A549 (cell line): ENCODE data around the gene FCRL1. TPM values are rescaled to one million over a fixed set of nuclear protein-coding genes. Genes with fewer than 3 reads are reported as not detected.

Experiments used
- ATAC-seq, 2 experiments: fragments of 200-7000 bp in 1 of 2; fragments of >200 bp in 1 of 2; cut with Nextera tagmentation in 1 of 2; cut with Tn5 transposase in 1 of 2; 3 replicates each; pipeline versions ENCODE4 v1.8.0 to v1.9.1; 2018 to 2020; ENCODE audit warnings: mild to moderate bottlenecking in 1 of 2, moderate library complexity in 1 of 2
- CTCF ChIA-PET: fragments of 300-600 bp; sonication (Branson Sonifier 250); formaldehyde crosslinking; extraction: SDS; loops from one replicate; lab custom pipeline; 2021; ENCODE audit warnings: antibody characterized with exemption, inconsistent platforms; lab: Yijun Ruan, JAX
- POLR2A ChIA-PET: fragments of 350-600 bp; formaldehyde crosslinking; extraction: SDS; loops from one replicate; lab custom pipeline; 2021; ENCODE audit warnings: antibody characterized with exemption, inconsistent platforms; lab: Yijun Ruan, JAX
- DNase-seq, 2 experiments: peaks; one replicate each; pipeline versions ENCODE4 v3.0.0 to v3.0.0-alpha.2; 2011 to 2016; ENCODE audit warnings: low read depth in 1 of 2, low spot score in 1 of 2
- FAIRE-seq: peaks from 2 replicates; lab custom pipeline; 2011; peaks lifted over from hg19 to GRCh38; lab: Jason Lieb, UNC
- H3K27ac ChIP-seq, 2 experiments: fragments of >200 bp; sonication (Bioruptor Twin); formaldehyde crosslinking; 3 replicates each; pipeline ENCODE4 v1.5.1; 2016 to 2017
- H3K4me1 ChIP-seq: fragments of >200 bp; sonication (Bioruptor Twin); formaldehyde crosslinking; 3 replicates; pipeline ENCODE4 v1.6.1; 2016
- H3K4me2 ChIP-seq: fragments of >200 bp; sonication (Bioruptor Twin); formaldehyde crosslinking; 3 replicates; pipeline ENCODE4 v1.6.1; 2016
- H3K4me3 ChIP-seq: fragments of >200 bp; sonication (Bioruptor Twin); formaldehyde crosslinking; 3 replicates; pipeline ENCODE4 v1.5.1; 2016
- H3K9me3 ChIP-seq: fragments of >200 bp; sonication (Bioruptor Twin); formaldehyde crosslinking; 3 replicates; pipeline ENCODE4 v1.6.1; 2016
- BHLHE40 ChIP-seq: IDR thresholded peaks from 2 replicates; pipeline ENCODE4 v1.6.1; 2012; ENCODE audit warnings: low read depth, low read length, inconsistent platforms
- CBX2 ChIP-seq: fragments of 200-600 bp; sonication (generic); IDR thresholded peaks from 2 replicates; pipeline ENCODE4 v1.6.1; 2016; ENCODE audit warnings: low read depth, mild to moderate bottlenecking, borderline replicate concordance
- CHD2 ChIP-seq: fragments of 150-350 bp; IDR thresholded peaks from 2 replicates; pipeline ENCODE4 v1.6.1; 2014; ENCODE audit warnings: low read length; ENCODE audit not compliant: partially characterized antibody
- EHMT2 ChIP-seq: fragments of 200-600 bp; sonication (generic); IDR thresholded peaks from 2 replicates; pipeline ENCODE4 v1.6.1; 2016; ENCODE audit warnings: antibody characterized with exemption, low read depth, mild to moderate bottlenecking, moderate library complexity
- EP300 ChIP-seq, 2 experiments: fragments of >200 bp; sonication (Bioruptor Twin); formaldehyde crosslinking; IDR thresholded peaks; 2 replicates in 1 of 2; 3 replicates in 1 of 2; pipeline ENCODE4 v1.6.1; 2016 to 2017
- FOSB ChIP-seq: fragments of 250-450 bp; sonication (Bioruptor Pico); IDR thresholded peaks from 2 replicates; pipeline ENCODE4 v1.5.0; 2020; ENCODE audit warnings: mild to moderate bottlenecking, moderate library complexity
- FOSL2 ChIP-seq, 2 experiments: fragments of 450-650 bp in 1 of 2; fragments of >200 bp in 1 of 2; sonication (Bioruptor Twin) in 1 of 2; formaldehyde crosslinking; IDR thresholded peaks; 2 replicates each; pipeline versions ENCODE4 v1.5.0 to v1.6.1; 2016 to 2020; ENCODE audit warnings: mild to moderate bottlenecking in 1 of 2, moderate library complexity in 1 of 2
- HDAC2 ChIP-seq: fragments of 200-600 bp; sonication (generic); IDR thresholded peaks from 2 replicates; pipeline ENCODE4 v1.6.1; 2016
- JUN ChIP-seq, 2 experiments: fragments of >200 bp; sonication (Bioruptor Twin); formaldehyde crosslinking; IDR thresholded peaks; 2 replicates in 1 of 2; 3 replicates in 1 of 2; pipeline ENCODE4 v1.6.1; 2016 to 2017
- NPAS2 ChIP-seq: fragments of 250-450 bp; sonication (Bioruptor Pico); IDR thresholded peaks from 2 replicates; pipeline ENCODE4 v1.8.0; 2022; ENCODE audit warnings: mild to moderate bottlenecking, moderate library complexity, borderline replicate concordance
- NR3C1 ChIP-seq: fragments of >200 bp; sonication (Bioruptor Twin); formaldehyde crosslinking; IDR thresholded peaks from 3 replicates; pipeline ENCODE4 v1.6.1; 2017
- PHF8 ChIP-seq: fragments of 200-600 bp; sonication (generic); IDR thresholded peaks from 2 replicates; pipeline ENCODE4 v1.6.1; 2016; ENCODE audit warnings: low read depth, mild to moderate bottlenecking, antibody characterized with exemption, moderate library complexity, borderline replicate concordance
- RAD21 ChIP-seq, 2 experiments: fragments of >200 bp in 1 of 2; sonication (Bioruptor Twin) in 1 of 2; formaldehyde crosslinking in 1 of 2; IDR thresholded peaks in 1 of 2; conservative IDR thresholded peaks in 1 of 2; 2 replicates in 1 of 2; 3 replicates in 1 of 2; pipeline ENCODE4 v1.6.1; 2012 to 2018; ENCODE audit warnings: inconsistent platforms in 1 of 2
- SREBF2 ChIP-seq: fragments of 450-650 bp; IDR thresholded peaks from 2 replicates; pipeline ENCODE4 v1.6.1; 2014; ENCODE audit warnings: mild to moderate bottlenecking, moderate library complexity
- ZSCAN20 ChIP-seq: fragments of 250-450 bp; sonication (Bioruptor Pico); IDR thresholded peaks from 2 replicates; pipeline ENCODE4 v1.8.0; 2022; ENCODE audit warnings: mild to moderate bottlenecking, moderate library complexity
- WGBS: methylation state at CpG from one replicate; pipeline ENCODE4 v1.1.6; 2017; ENCODE audit errors: missing lambda C conversion rate; 5-methylcytosine and 5-hydroxymethylcytosine counted together
- polyA minus RNA-seq: library from RNA; depleted of rRNA, polyadenylated mRNA; stranded (reverse); fragments of >200 nt; gene quantifications from 2 replicates; pipeline ENCODE4 v1.2.3, GENCODE V29; 2011; rRNA and poly(A)+ RNA removed
- polyA plus RNA-seq, 4 experiments: library from polyadenylated mRNA; depleted of rRNA in 3 of 4; stranded (reverse); fragments of >200 nt; fragmentation: RNase III in 1 of 4; extraction: RNeasy Plus Mini Kit Qiagen cat#74134 plus additional on column Dnase treatment in 1 of 4; gene quantifications; 2 replicates in 3 of 4; 3 replicates in 1 of 4; pipeline ENCODE4 v1.2.3, GENCODE V29; 2011 to 2017
- TF ChIP-seq, protein P1 (sequence below): fragments of 450-650 bp; IDR thresholded peaks from 2 replicates; pipeline ENCODE4 v1.6.1; 2014; ENCODE audit warnings: antibody characterized with exemption
- TF ChIP-seq, protein P2 (sequence below): fragments of 200-600 bp; sonication (generic); IDR thresholded peaks from 2 replicates; pipeline ENCODE4 v1.6.1; 2016; ENCODE audit warnings: antibody characterized with exemption, mild to moderate bottlenecking, moderate library complexity
- TF ChIP-seq, protein P3 (sequence below): fragments of 250-450 bp; sonication (Bioruptor Pico); IDR thresholded peaks from 2 replicates; pipeline ENCODE4 v1.5.0; 2020; ENCODE audit warnings: low read depth, mild to moderate bottlenecking, moderate library complexity
- TF ChIP-seq, protein P4 (sequence below): fragments of >200 bp; sonication (Bioruptor Twin); formaldehyde crosslinking; IDR thresholded peaks from 2 replicates; pipeline ENCODE4 v1.6.1; 2016
- TF ChIP-seq, protein P5 (sequence below): IDR thresholded peaks from 2 replicates; pipeline ENCODE4 v1.6.1; 2012
- TF ChIP-seq, protein P6 (sequence below): fragments of 150-350 bp; IDR thresholded peaks from 2 replicates; pipeline ENCODE4 v1.6.1; 2014; ENCODE audit warnings: low read depth, mild to moderate bottlenecking, low read length

FCRL1 gene, protein sequence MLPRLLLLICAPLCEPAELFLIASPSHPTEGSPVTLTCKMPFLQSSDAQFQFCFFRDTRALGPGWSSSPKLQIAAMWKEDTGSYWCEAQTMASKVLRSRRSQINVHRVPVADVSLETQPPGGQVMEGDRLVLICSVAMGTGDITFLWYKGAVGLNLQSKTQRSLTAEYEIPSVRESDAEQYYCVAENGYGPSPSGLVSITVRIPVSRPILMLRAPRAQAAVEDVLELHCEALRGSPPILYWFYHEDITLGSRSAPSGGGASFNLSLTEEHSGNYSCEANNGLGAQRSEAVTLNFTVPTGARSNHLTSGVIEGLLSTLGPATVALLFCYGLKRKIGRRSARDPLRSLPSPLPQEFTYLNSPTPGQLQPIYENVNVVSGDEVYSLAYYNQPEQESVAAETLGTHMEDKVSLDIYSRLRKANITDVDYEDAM
- polyA plus RNA-seq (2011; rRNA removed) (not detected in 2 replicates), polyA plus RNA-seq (2017; fragmentation: RNase III; extraction: RNeasy Plus Mini Kit Qiagen cat#74134 plus additional on column Dnase treatment) (not detected in 3 replicates), polyA minus RNA-seq (not detected in 2 replicates)
- not detected in 2 replicates for polyA plus RNA-seq (2012; cell fraction: cytosol; rRNA removed)
- polyA plus RNA-seq (2012; cell fraction: nucleus; rRNA removed), result not detected in 2 replicates

DNA sequence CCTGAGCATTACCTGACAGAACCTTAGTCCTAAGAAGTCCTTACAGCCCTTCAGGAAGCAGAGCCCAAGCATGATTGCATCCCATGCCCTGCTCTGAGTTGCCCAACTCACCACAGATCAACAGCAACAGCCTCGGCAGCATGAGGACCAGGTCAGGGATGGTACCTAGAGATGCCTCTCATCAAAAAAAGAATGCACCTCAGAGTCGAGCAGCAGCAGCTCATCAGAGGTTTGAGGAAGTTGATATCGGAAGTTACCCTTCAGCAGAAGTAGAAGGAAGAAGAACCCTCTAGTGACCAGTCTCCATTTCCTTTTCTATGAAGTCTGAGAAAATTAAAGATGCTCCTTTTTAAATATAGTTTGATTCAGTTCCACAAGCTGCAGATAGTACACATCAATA lies at the start of gene FCRL1:
FCRL1 (minus strand) TSS at position 225 of the 400 bp plus-strand sequence; CDS start at position 142, 83 bp downstream.
- FAIRE-seq (no peak), DNase-seq (no peak)
- H3K4me1 ChIP-seq, result no peaks in the 10 kb centered on the region
- H3K4me3 ChIP-seq, result no peak within 1 kb of the TSS
- no peak within 1 kb of the TSS for H3K27ac ChIP-seq
- H3K9me3 ChIP-seq, result no peaks in the 10 kb centered on the region
- CTCF ChIA-PET, result no interaction called here
- WGBS, result 6% methylated on average over 3 of the region's 3 CpGs
- TF ChIP-seq RAD21 (conservative IDR thresholded peaks at IDR 0.05 in 1 of 2, IDR thresholded peaks at IDR 0.05 in 1 of 2) (no peak), NR3C1 (no peak), ZSCAN20 (CRISPR knock-in tag) (no peak), JUN (IDR thresholded peaks at IDR 0.05) (no peak), BHLHE40 (no peak), FOSL2 (IDR thresholded peaks at IDR 0.05) (no peak), FOSL2 (CRISPR knock-in tag; IDR thresholded peaks at IDR 0.05) (no peak), FOSB (CRISPR knock-in tag) (no peak), PHF8 (no peak), EHMT2 (no peak)
- TF ChIP-seq, protein P1, sequence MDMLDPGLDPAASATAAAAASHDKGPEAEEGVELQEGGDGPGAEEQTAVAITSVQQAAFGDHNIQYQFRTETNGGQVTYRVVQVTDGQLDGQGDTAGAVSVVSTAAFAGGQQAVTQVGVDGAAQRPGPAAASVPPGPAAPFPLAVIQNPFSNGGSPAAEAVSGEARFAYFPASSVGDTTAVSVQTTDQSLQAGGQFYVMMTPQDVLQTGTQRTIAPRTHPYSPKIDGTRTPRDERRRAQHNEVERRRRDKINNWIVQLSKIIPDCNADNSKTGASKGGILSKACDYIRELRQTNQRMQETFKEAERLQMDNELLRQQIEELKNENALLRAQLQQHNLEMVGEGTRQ, result no peak
- TF ChIP-seq, protein P2, sequence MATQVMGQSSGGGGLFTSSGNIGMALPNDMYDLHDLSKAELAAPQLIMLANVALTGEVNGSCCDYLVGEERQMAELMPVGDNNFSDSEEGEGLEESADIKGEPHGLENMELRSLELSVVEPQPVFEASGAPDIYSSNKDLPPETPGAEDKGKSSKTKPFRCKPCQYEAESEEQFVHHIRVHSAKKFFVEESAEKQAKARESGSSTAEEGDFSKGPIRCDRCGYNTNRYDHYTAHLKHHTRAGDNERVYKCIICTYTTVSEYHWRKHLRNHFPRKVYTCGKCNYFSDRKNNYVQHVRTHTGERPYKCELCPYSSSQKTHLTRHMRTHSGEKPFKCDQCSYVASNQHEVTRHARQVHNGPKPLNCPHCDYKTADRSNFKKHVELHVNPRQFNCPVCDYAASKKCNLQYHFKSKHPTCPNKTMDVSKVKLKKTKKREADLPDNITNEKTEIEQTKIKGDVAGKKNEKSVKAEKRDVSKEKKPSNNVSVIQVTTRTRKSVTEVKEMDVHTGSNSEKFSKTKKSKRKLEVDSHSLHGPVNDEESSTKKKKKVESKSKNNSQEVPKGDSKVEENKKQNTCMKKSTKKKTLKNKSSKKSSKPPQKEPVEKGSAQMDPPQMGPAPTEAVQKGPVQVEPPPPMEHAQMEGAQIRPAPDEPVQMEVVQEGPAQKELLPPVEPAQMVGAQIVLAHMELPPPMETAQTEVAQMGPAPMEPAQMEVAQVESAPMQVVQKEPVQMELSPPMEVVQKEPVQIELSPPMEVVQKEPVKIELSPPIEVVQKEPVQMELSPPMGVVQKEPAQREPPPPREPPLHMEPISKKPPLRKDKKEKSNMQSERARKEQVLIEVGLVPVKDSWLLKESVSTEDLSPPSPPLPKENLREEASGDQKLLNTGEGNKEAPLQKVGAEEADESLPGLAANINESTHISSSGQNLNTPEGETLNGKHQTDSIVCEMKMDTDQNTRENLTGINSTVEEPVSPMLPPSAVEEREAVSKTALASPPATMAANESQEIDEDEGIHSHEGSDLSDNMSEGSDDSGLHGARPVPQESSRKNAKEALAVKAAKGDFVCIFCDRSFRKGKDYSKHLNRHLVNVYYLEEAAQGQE, result no peak
- TF ChIP-seq, protein P3, sequence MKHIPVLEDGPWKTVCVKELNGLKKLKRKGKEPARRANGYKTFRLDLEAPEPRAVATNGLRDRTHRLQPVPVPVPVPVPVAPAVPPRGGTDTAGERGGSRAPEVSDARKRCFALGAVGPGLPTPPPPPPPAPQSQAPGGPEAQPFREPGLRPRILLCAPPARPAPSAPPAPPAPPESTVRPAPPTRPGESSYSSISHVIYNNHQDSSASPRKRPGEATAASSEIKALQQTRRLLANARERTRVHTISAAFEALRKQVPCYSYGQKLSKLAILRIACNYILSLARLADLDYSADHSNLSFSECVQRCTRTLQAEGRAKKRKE (CRISPR knock-in tag), result no peak
- TF ChIP-seq, all 56 proteins: peak for 0
- ATAC-seq, result no peak
- no peak within 1 kb of the TSS for H3K4me2 ChIP-seq
- POLR2A ChIA-PET, result no interaction called here

DNA sequence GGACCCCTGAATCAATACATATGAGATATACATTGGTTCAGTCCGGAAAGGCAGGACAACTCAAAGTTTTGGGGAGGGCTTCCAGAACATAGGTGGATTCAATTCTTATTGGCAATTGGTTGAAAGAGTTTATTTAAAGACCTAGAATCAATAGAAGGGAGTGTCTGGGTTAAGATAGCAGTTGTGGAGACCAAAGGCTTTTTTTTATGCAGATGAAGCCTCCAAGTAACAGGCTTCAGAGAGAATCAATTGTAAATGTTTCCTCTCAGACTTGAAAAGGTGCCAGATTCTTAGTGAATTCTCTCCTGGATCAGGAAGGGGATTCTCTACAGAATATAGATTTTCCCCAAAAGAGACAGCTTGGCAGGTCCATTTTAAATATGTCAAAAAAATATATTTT lies 48.7 kb upstream of the FCRL1 start:
- WGBS, result 0% methylated on average over 1 of the region's 1 CpG
- no peak for FAIRE-seq
- POLR2A ChIA-PET, result no interaction called here

More for the DNA sequence above, 48.7 kb upstream of the FCRL1 start:
- CTCF ChIA-PET, result interaction anchor here (0.6 kb wide), 1 partner anchor 1396 kb away, joined by 5 read pairs; no protein-coding TSS in a partner anchor
- Histone ChIP-seq H3K4me3 (no peak overlapping the region), H3K27ac (no peak overlapping the region), H3K4me2 (no peak overlapping the region)
- DNase-seq, result no peak
- no peak for TF ChIP-seq FOSL2 (IDR thresholded peaks at IDR 0.05)
- TF ChIP-seq FOSL2 (CRISPR knock-in tag; IDR thresholded peaks at IDR 0.05), result no peak
- no peak for TF ChIP-seq EP300 (IDR thresholded peaks at IDR 0.05)
- TF ChIP-seq SREBF2, result no peak
- no peak for TF ChIP-seq PHF8
- TF ChIP-seq, protein P4, sequence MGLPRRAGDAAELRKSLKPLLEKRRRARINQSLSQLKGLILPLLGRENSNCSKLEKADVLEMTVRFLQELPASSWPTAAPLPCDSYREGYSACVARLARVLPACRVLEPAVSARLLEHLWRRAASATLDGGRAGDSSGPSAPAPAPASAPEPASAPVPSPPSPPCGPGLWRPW, result no peak
- TF ChIP-seq, protein P5, sequence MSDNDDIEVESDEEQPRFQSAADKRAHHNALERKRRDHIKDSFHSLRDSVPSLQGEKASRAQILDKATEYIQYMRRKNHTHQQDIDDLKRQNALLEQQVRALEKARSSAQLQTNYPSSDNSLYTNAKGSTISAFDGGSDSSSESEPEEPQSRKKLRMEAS, result no peak
- TF ChIP-seq CHD2, result no peak
- no peak for TF ChIP-seq CBX2
- TF ChIP-seq, protein P6, sequence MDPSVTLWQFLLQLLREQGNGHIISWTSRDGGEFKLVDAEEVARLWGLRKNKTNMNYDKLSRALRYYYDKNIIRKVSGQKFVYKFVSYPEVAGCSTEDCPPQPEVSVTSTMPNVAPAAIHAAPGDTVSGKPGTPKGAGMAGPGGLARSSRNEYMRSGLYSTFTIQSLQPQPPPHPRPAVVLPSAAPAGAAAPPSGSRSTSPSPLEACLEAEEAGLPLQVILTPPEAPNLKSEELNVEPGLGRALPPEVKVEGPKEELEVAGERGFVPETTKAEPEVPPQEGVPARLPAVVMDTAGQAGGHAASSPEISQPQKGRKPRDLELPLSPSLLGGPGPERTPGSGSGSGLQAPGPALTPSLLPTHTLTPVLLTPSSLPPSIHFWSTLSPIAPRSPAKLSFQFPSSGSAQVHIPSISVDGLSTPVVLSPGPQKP, result no peak
- no peak for TF ChIP-seq HDAC2
- TF ChIP-seq JUN (IDR thresholded peaks at IDR 0.05), result no peak
- no peak for TF ChIP-seq NPAS2
- TF ChIP-seq, all 56 proteins: peak for 0
- Histone ChIP-seq H3K9me3 (no peaks in the 10 kb centered on the region), H3K4me1 (no peaks in the 10 kb centered on the region)
- no peak for ATAC-seq
